Ovary (tissue), 3 donors: ENCODE results near the gene ARPC5L.

Experiments
- CTCF ChIP-seq, 3 donors: fragments of 450-650 bp in 2 of 3; fragments of 200-600 bp in 1 of 3; IDR thresholded peaks; one replicate each; pipeline versions ENCODE4 v1.5.1 to v1.8.0; 2016 to 2022; ENCODE audit warnings: antibody characterized with exemption in 3 of 3, mild to moderate bottlenecking in 1 of 3
- POLR2A ChIP-seq: fragments of 450-650 bp; IDR thresholded peaks from one replicate; pipeline ENCODE4 v1.6.1; 2017; ENCODE audit warnings: antibody characterized with exemption, mild to moderate bottlenecking, moderate library complexity
- donor health status: DM: no; HTN: no; CAD: no.

GRCh38 chr9:124835026-124835557, 26.8 kb upstream of the ARPC5L start:
- TF ChIP-seq POLR2A (no peak), CTCF (IDR thresholded peaks at IDR 0.05) (no peak)
